Stimulated activated CD8-positive, alpha-beta memory T cell treated with anti-CD3 and anti-CD28 coated beads, Interleukin-15, amount 100 ng/mL, for 4 hours (primary cell): ENCODE data around the gene SF3A1.
A peak's percentile ranks its signal among the peaks of the same experiment; 100 is the strongest.

Source experiments
- DNase-seq, 2 donors: peaks; one replicate each; pipeline ENCODE4 v3.0.0-alpha.2; 2020; ENCODE audit warnings: low read depth in 2 of 2

SF3A1 gene

GRCh38 chr22:30305519-30305905, 51.2 kb downstream of the SF3A1 start:
- DNase-seq, result no peak

DNA sequence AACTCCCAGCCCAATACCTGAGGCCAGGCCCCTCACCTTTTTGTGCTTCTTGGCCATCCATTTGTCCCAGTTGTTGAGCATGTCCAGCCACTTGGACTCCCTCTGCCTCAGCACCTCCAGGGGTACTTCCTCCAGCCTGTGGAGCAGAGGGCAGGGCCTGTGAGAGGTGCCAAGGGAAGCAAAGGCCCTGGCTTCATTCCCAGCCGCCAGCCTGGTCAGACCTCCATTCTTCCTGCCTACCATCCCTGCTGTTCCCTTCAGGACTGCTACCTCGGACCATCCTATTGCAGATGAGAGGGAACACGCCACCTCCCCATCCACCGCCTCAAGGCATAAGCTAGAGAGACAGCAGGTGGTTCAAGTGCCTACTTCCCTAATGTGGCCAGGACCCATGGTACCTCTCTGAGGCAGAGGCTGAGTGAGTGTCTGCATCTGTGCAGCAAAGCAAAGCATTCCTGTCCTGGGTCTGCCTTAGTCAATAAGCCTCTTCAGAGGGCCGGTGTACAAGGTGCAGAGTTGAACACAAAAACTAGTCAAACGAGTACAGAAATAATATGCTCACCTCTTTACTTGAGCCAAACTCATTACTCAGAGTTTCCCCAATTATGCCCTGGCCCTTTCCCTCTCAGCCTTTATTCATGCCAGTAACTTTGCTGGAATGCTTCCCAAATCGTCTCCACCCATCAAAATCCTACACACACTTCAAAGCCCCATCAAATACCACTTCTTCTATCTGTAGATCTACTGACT, 52.0 kb downstream of the SF3A1 start:
- no peak for DNase-seq

- no peak for DNase-seq
Measured at GRCh38 chr22:30302810-30303138, 53.9 kb downstream of the SF3A1 start.

DNA sequence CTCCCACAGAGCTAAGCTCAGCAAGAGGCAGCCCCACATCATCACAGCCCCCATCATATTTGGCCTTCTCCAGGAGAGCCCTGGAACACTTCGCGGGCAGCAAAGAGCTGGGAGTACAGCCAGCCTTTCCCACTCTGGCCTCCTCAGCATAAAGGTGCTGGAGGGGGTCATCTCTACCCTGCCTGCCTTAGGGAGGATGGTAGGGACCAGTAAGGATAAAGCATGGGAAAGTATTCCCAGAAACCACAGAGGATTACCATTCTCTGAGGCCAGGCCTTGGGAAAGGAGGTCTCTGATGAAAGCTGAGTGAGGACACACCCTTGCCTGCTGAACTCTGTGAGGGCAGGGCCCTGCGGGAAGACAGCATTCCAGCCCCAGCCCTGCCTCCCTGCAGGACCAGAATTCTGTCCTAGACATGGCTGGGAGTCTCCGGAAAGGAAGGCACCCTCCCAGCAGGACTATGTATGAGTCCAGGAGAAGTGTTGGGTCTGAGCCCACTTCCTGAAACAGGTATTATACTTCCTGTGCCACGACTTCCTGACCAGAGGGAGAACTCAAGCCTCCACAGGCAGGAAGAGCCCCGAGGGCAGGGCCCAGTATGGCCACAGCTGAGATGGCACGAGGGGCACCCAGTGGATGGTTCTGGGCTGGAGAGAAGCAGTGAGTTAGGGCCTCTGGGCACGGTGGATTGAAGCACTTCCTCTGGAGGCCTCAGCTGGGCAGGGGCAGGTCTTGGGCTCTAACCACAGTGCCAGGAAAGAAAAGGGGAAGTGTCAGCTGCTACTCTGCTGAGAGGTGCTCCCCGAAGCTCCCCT, 54.5 kb downstream of the SF3A1 start:
- no peak for DNase-seq

- DNase-seq, result no peak
Measured at GRCh38 chr22:30299322-30299721, 57.4 kb downstream of the SF3A1 start.

GRCh38 chr22:30297991-30298701, 58.5 kb downstream of the SF3A1 start:
- DNase-seq, result no peak

GRCh38 chr22:30297276-30297990, 59.3 kb downstream of the SF3A1 start:
- no peak for DNase-seq

GRCh38 chr22:30296833-30297232, 59.9 kb downstream of the SF3A1 start:
- DNase-seq, result no peak

GRCh38 chr22:30296324-30296723, 60.4 kb downstream of the SF3A1 start:
- DNase-seq, result no peak

GRCh38 chr22:30295576-30295975, 61.1 kb downstream of the SF3A1 start:
- DNase-seq, result no peak

DNA sequence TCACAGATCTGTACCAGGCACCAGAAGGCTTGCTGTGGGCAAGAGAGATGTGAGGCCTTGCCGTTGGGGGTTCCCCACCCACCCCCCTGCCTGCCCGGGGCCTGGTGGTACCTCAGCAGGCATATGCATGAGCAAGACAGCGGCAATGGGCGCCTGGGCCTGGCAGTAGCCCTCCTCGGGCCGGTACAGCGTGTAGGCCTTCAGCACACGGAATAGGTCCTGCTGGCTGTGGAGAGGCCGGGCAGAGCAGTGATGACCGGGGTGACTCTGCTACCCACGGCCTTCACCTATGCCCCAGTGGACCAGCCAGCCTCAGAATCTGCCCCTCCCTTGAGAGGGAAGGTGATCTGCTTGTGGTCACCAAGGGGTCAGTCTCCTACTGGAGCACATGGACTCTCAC, 61.9 kb downstream of the SF3A1 start:
- DNase-seq, result no peak

DNA sequence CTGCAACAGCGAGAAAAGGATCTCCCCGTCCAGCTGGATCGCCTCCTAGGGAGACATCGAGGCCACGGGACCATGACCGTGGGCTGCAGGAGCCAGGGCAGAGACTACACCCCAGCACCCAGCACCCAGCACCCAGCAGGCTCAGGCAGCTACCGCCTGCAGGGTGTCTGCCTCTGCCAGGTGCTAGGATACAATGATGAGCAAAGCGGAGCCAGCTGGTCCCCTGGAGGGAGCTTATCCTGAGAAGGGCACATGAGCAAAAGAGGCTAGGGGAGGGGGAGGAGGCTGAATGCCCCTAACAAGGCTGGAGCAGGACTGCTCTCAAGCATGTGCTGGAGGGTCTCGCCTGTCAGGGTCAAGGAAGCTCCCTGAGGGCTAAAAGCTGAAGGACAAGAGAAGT, 62.6 kb downstream of the SF3A1 start:
- DNase-seq, result no peak

DNA sequence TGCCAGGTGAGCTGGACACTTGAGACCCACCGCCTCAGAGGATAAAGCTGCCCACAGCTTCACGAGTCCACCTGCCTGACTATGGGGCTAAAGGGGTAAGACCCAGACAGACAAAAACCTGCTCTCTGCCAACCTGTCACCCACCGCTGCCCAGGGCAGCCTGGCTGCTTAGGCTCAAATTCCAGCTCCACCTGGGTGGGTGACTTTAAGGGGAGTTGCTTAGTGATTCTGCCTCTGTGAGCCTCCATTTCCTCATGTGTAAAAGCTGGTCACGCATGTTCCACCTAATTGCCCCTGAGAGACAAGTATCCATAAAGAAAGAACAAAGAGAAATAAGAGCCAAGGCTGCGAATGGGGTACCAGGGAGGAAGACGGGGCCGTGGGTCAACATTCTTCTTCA, 63.7 kb downstream of the SF3A1 start:
- DNase-seq, result no peak

DNA sequence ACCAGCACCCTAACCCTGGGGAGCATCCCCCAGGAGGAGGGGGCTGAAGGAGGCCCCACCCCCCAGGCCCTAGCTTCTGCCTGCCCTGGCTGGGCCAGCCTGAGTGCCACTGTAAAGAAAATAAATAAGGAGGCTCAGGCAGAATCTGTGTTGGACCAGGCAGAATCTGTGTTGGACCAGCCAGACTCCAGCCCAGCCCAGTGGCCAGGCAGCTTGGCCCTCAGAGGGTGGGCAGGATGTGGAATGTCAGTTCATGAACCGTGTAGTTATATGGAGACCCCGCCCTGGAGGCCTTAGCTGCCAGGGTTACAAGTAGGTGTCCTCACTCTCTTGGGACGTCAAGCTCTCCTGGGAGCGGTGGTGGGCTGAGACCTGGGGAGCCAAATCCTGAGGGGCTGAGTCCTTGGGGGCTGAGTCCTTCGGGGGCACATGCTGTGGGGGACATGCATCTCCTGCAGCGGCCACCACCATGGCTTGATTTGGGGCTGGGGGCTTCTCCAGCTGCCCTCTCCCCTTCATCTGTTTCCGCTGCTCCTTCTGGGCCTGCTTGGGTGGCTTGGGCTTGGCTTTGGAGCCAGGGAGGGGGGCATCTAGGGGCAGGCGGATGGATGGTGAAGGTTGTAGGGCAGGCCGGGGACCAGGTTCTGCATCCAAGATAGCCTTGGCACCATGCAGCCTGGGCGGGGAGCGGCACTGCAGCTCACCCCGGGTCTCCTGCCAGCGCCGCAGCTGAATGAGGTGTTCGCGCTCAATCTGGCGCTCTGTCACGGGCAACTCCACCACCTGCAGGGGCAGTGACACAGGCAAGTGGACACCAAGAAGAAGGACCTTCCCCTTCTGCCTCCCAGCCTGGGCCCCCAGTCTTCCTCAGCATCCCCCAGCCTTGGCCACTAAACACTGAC, 64.4 kb downstream of the SF3A1 start:
- no peak for DNase-seq

DNA sequence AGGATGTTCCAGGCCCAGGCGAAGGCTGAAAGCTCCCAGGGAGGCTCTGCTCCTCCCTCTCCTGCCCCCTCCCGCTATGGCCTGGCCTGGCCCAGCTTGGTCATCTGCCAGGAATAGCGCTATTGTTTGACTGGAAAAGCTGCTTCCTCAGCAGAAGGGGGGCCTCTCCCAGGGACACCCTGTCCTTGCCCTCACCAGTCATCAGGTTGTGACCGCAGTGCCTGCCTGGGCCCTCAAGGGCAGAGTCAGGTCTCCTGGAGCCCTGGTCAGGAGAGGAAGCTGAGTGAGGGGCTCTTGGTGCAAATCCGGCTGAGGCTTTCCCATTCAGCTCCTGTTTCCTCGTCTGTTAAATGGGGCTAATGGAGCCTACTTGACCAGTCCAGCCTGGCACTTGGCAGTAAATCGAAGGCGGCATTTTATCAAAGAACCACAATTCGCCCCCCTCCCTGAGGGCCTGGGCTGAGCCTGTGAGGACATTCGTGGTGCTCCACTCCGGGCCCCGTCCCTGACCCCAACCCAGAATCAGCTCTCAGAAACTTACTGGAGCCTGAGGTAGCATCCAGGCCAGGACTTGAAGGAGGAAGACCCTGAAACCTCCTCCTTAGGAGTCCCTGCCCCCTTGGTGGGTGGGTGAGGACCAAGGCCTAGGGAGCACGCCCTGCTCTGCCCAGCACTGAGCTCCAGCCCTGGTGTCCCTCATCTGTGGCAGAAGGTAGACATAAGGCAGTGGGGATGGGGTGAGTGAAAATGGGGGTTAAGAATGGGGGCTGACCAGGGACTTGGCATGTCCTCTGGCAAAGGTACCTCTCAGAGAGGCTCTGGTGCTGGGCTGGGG, 65.4 kb downstream of the SF3A1 start:
- no peak for DNase-seq

DNA sequence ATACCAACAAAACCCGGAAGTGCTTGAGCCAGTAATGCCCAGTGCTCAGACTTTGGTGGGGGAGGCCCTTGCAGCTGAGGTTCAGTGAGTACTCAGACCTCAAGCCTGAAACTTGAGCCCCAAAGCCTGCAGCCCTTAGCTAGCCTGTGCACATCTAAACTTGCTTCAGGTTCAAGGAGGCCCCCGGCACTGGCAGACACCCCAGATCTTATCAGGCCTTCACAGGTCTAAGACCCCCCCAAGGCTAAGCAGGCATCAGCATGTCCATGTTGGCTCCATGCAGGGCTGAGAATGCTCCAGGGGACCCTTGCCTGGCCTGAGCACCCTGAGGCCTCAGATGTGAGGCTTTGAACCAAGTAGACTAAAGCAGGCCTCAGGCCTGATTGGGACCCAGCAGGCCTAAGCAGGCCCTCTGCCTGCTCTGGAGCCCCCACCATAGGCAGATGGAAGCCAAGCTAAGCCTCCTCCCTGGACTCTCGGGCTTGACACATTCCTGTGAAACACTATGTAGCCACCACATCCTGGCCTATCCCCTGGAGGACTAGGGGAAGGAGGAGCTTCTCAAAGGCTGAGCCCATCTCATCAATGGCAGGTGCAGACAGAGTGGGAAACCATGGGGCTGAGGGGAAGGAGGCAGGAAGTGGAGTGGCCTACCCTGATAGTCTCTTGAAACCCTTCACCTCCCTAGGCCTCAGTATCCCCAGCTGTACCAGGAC, 66.2 kb downstream of the SF3A1 start:
- no peak for DNase-seq

GRCh38 chr22:30289980-30290313, 66.7 kb downstream of the SF3A1 start:
- no peak for DNase-seq

DNA sequence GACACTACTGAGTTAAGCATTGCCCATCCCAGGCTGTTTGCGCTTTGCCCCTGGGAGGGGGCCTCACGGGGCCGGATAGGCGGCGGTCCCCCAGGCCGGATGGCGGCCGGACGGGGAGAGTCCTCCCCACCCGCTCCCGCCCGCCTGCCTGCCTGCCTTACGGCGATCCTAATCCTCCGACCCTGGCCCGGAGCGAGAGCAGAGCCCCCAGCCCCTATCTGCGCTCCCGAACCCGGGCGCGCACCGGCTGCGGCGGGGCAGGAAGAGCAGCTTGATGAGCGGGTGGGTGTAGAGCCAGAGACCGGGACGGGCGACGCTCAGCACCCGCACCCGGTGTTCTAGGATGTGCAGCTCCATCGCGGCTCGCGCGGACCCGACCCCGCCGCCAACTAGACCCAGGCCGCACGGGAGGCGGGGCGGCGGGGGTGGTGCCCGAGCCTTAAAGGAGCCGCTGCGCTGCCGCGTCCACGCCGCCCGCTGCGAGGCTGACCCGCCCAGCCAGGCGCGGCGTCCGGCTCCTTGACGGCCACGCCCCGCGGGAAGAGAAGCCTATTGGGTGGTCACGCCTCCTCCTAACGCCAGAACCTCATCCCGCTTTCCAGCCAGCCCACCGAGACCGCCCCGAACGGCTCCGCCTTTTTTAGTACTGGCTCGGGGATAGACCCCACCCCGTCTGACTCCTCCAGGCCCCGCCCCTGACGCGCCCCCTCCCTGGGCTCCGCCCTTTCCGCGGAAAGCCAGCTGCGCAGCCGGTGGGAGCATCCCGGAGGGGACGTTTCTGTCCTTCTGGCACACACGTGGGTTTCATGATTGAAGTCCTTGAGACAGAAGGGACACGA, 67.3 kb downstream of the SF3A1 start, which contains the start of gene CASTOR1:
TSS of gene CASTOR1 (minus strand) at position 365 of the 839 bp plus-strand sequence. CDS start at position 357, 8 bp downstream.
- peak; percentile 69 to 74 for DNase-seq
